Ascending aorta (tissue), 2 donors: ENCODE data around the gene NTM. TPM values are rescaled to one million over a fixed set of nuclear protein-coding genes. Genes with fewer than 3 reads are reported as not detected.

ENCODE experiments used
- DNase-seq, 2 donors: peaks; one replicate each; pipeline ENCODE4 v3.0.0-alpha.2; 2019; ENCODE audit warnings: low spot score in 2 of 2
- H3K27ac ChIP-seq, 2 donors: fragments of 200-600 bp; sonication (generic); one replicate each; pipeline ENCODE4 v1.5.1; 2016 to 2017; ENCODE audit warnings: mild to moderate bottlenecking in 1 of 2
- H3K27me3 ChIP-seq: fragments of 200-600 bp; sonication (generic); one replicate; pipeline ENCODE4 v1.5.1; 2017
- H3K36me3 ChIP-seq, 2 donors: fragments of 200-600 bp; sonication (generic); one replicate each; pipeline ENCODE4 v1.5.1; 2016
- H3K4me1 ChIP-seq, 2 donors: fragments of 200-600 bp; sonication (generic); one replicate each; pipeline ENCODE4 v1.5.1; 2016 to 2017; ENCODE audit warnings: mild to moderate bottlenecking in 1 of 2
- H3K4me3 ChIP-seq, 2 donors: fragments of 200-600 bp; sonication (generic); one replicate each; pipeline ENCODE4 v1.5.1; 2016 to 2017; ENCODE audit warnings: mild to moderate bottlenecking in 1 of 2
- H3K9me3 ChIP-seq, 2 donors: fragments of 200-600 bp; sonication (generic); one replicate each; pipeline ENCODE4 v1.5.1; 2016
- intact Hi-C: fragments of 100-400 bp; cut with DNase I; formaldehyde crosslinking; loops from one replicate; pipeline ENCODE4 v1.15.1; 2023
- total RNA-seq: library from RNA; depleted of rRNA; stranded (reverse); fragments of >200 nt; gene quantifications from one replicate; pipeline ENCODE4 v1.1.0, GENCODE V29; 2016
- TF ChIP-seq, protein P1 (sequence below), 3 experiments: fragments of 200-600 bp in 2 of 3; fragments of 450-650 bp in 1 of 3; sonication (generic) in 2 of 3; IDR thresholded peaks; one replicate each; pipeline ENCODE4 v1.5.1; 2016 to 2019; ENCODE audit warnings: antibody characterized with exemption in 3 of 3, mild to moderate bottlenecking in 1 of 3, moderate library complexity in 1 of 3

The NTM gene
- total RNA-seq, 1 donor from 2014 or later, result not detected

DNA sequence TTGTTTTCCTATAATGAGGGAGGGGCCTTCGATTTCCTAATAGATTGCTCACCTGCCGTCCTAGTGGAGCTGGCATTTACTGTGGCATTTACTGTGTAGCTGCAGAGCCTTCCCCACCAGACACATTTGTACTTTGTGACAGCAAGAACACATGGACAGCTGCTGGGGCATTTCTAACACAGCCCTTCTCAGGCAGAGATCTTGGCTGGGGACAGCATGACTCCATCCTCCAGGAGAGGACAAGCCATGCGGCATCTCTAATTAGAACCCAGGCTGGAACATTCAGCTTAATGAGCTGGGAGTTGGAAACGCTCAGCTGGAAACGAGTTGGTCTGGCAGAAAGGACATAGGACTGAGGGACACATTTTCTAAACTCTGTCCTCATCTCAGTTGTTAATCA lies 887.5 kb downstream of the NTM start:
- Histone ChIP-seq H3K27me3 (no peaks in the 10 kb centered on the region), H3K4me3 (no peak overlapping the region), H3K27ac (no peak overlapping the region), H3K9me3 (no peaks in the 10 kb centered on the region), H3K4me1 (no peaks in the 10 kb centered on the region), H3K36me3 (no peaks in the 10 kb centered on the region)
- DNase-seq, result no peak
- intact Hi-C loops, result no loop called here
- TF ChIP-seq, protein P1, sequence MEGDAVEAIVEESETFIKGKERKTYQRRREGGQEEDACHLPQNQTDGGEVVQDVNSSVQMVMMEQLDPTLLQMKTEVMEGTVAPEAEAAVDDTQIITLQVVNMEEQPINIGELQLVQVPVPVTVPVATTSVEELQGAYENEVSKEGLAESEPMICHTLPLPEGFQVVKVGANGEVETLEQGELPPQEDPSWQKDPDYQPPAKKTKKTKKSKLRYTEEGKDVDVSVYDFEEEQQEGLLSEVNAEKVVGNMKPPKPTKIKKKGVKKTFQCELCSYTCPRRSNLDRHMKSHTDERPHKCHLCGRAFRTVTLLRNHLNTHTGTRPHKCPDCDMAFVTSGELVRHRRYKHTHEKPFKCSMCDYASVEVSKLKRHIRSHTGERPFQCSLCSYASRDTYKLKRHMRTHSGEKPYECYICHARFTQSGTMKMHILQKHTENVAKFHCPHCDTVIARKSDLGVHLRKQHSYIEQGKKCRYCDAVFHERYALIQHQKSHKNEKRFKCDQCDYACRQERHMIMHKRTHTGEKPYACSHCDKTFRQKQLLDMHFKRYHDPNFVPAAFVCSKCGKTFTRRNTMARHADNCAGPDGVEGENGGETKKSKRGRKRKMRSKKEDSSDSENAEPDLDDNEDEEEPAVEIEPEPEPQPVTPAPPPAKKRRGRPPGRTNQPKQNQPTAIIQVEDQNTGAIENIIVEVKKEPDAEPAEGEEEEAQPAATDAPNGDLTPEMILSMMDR (IDR thresholded peaks at IDR 0.05), result no peak

- Histone ChIP-seq H3K36me3 (no peaks in the 10 kb centered on the region), H3K9me3 (no peaks in the 10 kb centered on the region), H3K27ac (no peak overlapping the region), H3K4me3 (no peak overlapping the region), H3K4me1 (no peaks in the 10 kb centered on the region), H3K27me3 (no peaks in the 10 kb centered on the region)
- no peak for DNase-seq
- intact Hi-C loops, result no loop called here
- TF ChIP-seq, protein P1 (IDR thresholded peaks at IDR 0.05), result no peak
These were observed 888.5 kb downstream of the NTM start for GRCh38 chr11:132258875-132259274.

GRCh38 chr11:132260636-132261035 lies 890.2 kb downstream of the NTM start:
- H3K27me3 ChIP-seq, result no peaks in the 10 kb centered on the region
- TF ChIP-seq, protein P1 (IDR thresholded peaks at IDR 0.05), result no peak
- intact Hi-C loops, result no loop called here
- H3K36me3 ChIP-seq, result no peaks in the 10 kb centered on the region
- H3K4me3 ChIP-seq, result no peak overlapping the region
- no peak for DNase-seq
- no peaks in the 10 kb centered on the region for H3K4me1 ChIP-seq
- H3K9me3 ChIP-seq, result no peaks in the 10 kb centered on the region
- no peak overlapping the region for H3K27ac ChIP-seq

DNA sequence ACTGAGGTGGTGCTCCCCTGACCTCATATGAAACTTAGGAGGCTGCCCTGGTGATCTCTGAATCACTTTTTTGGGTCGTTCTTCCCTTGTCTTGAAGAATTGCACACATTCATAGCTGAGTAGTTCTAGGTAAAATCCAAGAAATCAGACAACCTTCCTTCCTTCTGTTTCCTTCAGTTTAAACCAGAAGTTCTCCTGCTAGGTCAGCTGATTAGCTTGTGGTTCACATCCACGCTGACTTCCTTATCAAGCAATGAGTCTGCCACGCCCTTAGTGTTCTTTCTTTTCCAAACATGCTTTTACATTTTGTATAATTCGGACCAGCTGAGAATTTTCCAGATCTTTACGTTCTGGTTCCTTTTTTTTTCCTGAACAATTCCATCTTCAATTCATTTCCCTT lies 892.8 kb downstream of the NTM start:
- Histone ChIP-seq H3K27me3 (no peaks in the 10 kb centered on the region), H3K27ac (no peak overlapping the region), H3K9me3 (no peaks in the 10 kb centered on the region), H3K4me3 (no peak overlapping the region), H3K4me1 (no peaks in the 10 kb centered on the region), H3K36me3 (no peaks in the 10 kb centered on the region)
- intact Hi-C loops, result no loop called here
- TF ChIP-seq, protein P1 (IDR thresholded peaks at IDR 0.05), result no peak
- no peak for DNase-seq

- H3K27me3 ChIP-seq, result no peaks in the 10 kb centered on the region
- no peak for DNase-seq
- H3K36me3 ChIP-seq, result no peaks in the 10 kb centered on the region
- H3K4me3 ChIP-seq, result no peak overlapping the region
- H3K9me3 ChIP-seq, result no peaks in the 10 kb centered on the region
- intact Hi-C loops, result no loop called here
- H3K4me1 ChIP-seq, result no peaks in the 10 kb centered on the region
- H3K27ac ChIP-seq, result no peak overlapping the region
- TF ChIP-seq, protein P1 (IDR thresholded peaks at IDR 0.05), result no peak
These were observed 893.5 kb downstream of the NTM start for GRCh38 chr11:132263875-132264274.

DNA sequence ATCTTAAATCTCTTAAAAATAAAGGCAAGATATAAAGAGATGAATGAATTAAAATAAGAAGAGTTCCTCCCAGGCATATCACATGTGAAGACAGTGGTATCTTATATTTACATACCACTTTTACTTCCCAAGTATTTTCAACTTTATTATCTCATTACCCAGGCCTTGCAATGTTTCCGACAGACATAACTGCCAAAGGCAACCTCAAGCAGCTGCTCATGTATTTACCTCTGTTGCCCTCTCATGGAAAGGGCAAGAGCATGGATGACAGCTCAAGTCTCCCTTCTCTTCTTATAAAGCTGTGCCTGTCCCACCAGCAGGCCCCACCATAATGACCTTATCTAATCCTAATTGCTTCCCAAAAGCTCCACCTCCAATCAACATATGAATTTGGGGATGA lies 894.2 kb downstream of the NTM start:
- H3K4me3 ChIP-seq, result no peak overlapping the region
- intact Hi-C loops, result no loop called here
- no peaks in the 10 kb centered on the region for H3K36me3 ChIP-seq
- no peaks in the 10 kb centered on the region for H3K27me3 ChIP-seq
- H3K4me1 ChIP-seq, result no peaks in the 10 kb centered on the region
- TF ChIP-seq, protein P1 (IDR thresholded peaks at IDR 0.05), result no peak
- H3K27ac ChIP-seq, result no peak overlapping the region
- H3K9me3 ChIP-seq, result no peaks in the 10 kb centered on the region
- DNase-seq, result no peak
